Epidermal melanocyte (primary cell): Measurements from ENCODE around the gene TRERF1.
"Not testable (repeated sequence)": the region's sequence is repeated elsewhere in the genome, so short reads cannot be mapped to it uniquely, and the experiment has no call there.

ENCODE experiments used
- DNase-seq: peaks from one replicate; pipeline ENCODE4 v3.0.0; 2011; ENCODE audit warnings: low spot score; ENCODE audit not compliant: insufficient read length

The TRERF1 gene

DNA sequence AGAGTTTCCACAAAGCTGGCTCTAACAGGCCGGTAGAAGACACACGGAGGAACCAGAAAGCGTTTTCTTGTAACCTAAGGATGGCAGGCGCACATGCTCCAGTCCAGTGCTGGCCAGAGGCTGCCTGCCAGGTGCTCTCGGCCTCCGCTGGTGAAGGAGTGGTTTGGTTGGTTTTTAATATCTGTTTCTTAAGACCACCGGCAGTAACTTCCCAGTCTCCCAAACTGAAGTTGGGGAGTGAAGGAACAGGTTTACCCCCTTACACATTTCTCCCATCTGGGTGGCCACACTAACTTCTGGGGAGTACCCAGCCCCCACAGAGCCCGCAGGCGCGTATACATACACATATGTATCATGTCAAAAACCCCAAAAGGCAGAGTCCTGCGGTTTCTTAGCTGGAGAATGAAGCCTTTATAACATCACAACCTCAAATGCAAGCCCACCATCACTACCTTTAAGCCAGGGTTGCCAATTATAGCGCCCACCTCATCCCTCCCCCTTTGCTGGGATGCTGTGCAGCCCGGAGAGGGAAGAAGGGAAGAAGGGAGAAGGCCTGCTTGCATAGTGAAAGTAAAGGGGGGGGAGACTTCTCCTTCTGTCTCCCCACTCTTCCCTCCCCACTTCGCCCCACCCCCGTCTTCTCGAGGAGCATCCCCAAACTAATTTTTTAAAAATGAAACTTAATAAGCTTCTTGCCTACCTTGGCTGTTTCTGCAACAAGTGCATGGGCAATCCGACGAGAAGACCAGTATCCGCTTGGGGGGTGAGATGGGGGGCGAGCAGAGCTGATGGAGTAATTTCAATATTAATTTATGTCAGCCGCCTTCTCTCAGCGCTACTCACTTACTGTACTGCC, 1.0 kb downstream of the TRERF1 start:
- no peak for DNase-seq

GRCh38 chr6:42449917-42450476, 1.7 kb downstream of the TRERF1 start:
- DNase-seq, result no peak

DNA sequence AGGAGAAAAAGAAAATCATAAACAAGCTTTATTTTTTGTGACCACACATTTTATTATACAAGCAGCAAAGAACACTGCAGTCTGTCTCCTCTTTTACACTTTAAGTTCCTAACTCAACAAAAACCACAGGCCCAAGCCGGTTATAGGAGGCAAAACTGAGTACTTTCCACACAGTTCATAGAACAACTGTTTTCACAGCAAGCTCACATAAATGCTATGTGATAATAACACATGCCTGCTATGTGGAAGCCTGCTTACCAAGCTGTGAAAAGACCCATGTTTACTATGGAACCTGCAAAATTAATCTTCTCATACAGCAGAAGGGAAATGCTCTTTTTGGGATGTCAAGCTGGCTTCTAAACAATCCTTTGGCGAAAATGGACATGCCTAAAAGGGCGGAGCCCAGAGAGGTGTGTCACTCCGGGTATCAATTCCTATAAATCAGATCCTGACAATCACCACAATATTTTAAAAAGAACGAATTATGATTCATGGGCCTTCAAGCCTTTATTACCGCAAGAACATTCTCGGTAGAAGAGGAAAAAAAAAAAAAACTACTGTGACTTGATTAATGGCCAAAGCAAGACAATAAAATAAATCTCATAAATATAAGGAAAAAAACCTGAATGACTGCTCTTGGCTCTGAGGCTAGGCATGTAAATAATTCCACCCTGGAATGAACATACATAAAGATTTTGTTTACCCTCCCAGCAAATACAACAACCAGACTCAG, 2.6 kb downstream of the TRERF1 start:
- DNase-seq, result no peak

GRCh38 chr6:42448391-42448790, 3.3 kb downstream of the TRERF1 start:
- no peak for DNase-seq

DNA sequence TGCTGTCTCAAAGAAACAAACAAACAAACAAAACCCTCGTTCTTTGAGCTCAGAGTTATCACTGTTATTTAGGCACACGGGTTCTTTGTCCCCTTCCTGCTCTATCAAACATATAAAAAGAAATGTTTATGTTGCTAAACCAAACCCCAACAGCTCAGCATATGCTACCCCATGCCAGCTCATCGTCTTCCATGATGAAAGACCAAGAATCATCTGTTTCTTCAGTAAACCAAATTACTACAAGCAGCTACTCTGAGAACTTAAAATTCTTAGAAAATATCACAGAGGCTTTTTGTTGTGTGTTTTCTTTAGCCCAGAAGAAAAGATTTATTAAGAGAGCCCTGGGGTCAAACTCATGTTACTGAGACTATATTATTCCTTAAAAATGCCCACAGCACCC, 4.7 kb downstream of the TRERF1 start:
- DNase-seq, result no peak

DNA sequence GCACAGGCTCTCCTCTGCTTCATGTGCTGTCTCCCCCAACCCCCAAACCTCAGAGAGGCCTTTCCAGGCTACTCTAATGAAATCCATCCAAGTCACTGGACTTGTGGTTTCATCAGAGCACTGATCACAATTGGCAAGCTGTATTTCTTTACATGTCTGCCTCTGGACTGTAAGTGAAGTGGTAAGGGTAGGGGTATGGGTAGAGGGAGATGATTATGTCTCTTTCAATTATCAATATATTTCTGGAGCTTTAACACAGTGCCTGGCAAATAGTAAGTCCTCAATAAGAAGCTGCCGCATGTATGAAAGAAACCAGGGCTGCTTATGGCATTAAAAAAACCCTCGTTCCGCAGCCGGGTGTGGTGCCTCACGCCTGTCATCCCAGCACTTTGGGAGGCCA, 5.4 kb downstream of the TRERF1 start:
- DNase-seq, result no peak

GRCh38 chr6:42445955-42446354, 5.8 kb downstream of the TRERF1 start:
- not testable (repeated sequence) for DNase-seq

DNA sequence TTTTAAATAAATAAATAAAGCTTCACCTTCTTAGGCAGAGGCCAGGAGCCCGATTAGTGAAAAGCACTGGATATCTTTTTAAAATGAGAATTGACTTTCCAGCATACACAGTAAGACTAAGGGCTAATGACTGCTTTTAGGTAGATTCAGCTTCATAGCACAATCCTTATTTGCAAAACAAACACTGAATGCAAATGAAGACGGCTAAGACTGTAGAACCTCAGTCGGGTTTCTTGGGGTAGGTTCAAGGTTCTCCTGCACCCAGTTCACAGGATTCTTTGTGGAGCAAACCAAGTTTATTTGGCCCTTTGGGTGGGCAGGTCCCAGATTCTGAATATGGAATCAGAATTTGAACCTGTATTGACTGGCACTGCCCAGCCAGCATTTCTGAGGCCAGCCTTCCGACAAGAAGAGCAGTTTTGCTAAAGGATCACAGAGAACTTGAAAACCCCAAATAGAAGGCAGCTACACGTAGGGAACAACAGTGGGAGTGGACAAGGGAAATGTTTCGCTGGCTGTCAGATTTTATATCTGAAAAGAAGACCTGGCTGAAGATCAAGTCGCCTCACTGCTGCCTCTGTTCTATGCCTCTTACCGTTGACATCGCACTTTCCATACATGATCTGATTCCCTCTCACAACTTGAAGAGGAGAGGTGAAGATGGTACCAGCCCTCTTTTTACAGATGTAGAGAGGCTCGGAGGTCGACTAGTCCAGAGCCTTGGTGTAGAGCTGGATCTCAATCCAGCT, 8.2 kb downstream of the TRERF1 start:
- no peak for DNase-seq

- DNase-seq, result no peak
These were observed 10.0 kb downstream of the TRERF1 start for GRCh38 chr6:42441697-42442081.

GRCh38 chr6:42440778-42441696, 10.7 kb downstream of the TRERF1 start:
- DNase-seq, result no peak

DNA sequence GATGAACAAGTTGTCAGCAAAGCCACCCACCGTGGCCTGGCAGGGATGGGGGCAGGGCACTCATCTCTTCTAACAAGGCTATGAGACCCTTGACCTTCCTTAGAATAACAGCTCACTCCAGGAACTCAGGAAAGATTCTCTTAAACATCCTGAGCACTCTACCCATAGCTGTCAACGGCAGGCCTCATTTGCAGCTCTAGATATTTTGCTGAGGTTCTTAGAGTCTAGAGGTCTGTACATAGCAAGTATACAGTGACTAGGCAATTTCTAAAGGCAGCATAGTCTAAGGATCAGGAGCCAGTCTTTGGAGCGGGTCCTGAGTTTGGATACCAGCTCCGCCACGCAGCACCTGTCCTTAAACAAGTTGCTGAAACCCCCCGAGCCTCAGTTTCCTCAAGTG, 11.7 kb downstream of the TRERF1 start:
- DNase-seq, result no peak

GRCh38 chr6:42436825-42437224, 14.9 kb downstream of the TRERF1 start:
- no peak for DNase-seq

DNA sequence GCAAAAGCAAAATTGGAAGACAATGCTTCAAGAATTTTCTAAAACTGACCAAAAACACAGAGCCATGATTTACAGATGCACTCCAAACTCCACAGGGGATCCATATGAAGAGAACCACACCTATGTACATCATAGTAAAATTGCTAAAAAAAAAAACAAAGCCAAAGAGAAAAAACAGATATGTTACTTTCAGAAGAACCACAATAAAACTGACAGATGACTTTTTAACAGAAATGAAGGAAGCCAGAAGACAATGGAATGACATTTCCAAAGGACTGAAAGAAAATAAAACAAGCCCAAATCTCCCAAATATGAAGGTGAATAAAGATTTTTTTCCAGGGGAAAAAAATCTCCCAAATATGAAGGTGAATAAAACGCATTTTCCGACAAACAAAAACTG, 17.5 kb downstream of the TRERF1 start:
- DNase-seq, result no peak

DNA sequence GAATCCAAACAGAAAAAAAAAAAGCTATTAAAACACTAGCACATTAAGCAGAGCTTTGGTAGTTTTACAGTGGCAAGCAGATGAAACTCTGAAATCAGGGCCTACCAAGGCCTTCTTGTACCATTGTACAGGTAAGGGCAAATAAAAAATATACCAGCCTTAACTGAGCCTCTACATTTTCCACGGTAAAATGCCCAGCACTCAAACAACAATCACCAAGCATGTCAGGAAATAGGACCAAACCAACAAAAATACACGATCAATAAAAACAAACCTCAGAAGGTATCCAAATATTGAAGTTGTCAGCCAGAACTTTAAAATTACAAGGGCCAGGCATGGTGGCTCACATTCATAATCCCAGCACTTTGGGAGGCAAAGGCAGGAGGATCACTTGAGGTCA, 18.3 kb downstream of the TRERF1 start:
- no peak for DNase-seq

GRCh38 chr6:42431877-42432276, 19.8 kb downstream of the TRERF1 start:
- no peak for DNase-seq

DNA sequence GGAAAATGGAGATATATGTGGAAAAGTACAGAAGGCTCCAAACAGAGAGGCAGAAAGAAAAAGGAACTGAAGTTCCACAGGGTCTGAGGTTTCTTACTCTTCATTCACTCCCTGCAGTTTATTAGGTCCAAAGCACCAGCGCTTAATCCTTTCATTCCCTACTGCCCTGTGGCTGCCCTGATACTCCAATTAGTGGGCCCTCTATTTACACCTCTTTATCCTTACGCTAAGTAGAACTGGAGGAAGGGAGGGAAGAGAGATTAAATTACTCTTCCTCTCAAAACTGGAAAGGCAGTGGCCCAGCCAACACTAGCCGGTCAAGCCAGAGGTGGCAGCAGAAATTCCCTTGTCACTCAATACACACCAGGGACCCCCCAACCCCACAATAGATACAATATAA, 20.4 kb downstream of the TRERF1 start:
- no peak for DNase-seq

- no peak for DNase-seq
These were observed 21.9 kb downstream of the TRERF1 start for GRCh38 chr6:42429836-42430235.

GRCh38 chr6:42429042-42429585, 22.6 kb downstream of the TRERF1 start:
- no peak for DNase-seq

DNA sequence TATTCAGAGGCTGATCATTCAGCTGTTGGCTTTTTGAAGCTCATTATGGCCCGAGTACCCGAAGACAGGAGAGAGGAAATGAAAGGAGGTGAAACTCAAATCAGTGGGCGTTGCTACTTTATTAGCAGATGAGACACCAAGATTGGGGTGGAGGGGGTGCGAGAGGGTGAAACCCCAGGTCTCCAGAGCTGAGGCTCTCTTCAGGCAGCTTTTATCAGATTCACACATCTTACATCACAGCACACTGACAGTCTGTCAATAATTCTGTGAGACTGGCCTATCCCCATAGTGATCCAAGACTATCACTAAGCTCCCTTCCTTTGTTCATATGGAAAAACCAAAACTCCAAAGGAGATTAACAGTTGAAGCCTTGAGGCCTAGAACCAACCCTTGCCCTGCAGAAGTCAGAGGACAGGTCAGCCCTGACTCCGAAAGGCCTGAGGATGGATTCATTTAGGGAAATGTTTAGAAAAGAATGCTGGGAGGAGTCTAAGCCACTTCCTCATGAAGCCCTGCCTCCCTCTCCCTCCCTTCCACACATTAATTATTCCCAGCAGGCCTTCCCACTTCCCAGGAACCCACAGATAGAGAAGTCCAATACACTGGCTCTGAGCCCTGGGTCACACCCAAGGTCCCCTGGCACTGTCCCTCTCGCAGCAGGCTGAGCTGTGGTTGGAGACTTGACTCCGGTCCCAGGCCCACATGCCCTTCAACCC, 23.2 kb downstream of the TRERF1 start:
- DNase-seq, result no peak

DNA sequence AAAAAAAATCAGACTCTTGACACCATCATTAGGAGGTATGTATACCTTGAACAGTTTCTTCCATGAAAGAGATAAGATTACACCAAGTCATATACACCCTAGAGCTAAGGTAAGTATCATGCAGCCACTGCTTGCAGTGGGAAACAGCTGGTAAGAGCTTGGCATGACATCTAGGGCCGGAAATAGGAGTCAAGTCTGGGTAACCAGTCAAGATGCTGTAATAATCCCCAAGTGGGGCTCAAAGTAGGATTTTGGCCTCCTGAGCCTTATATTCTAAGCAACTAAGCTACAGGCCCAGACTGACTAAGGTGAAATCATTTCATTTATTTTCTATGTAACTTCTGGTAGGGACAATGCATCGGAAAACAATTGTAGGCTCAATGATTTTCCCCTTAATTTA, 23.9 kb downstream of the TRERF1 start:
- no peak for DNase-seq
